Panc1 (cell line): ENCODE measurements around the gene ASB16. TPM values are rescaled to one million over a fixed set of nuclear protein-coding genes. Genes with fewer than 3 reads are reported as not detected.

Experiments used
- ATAC-seq: fragments of 200-7000 bp; cut with Tn5 transposase; 2 replicates; pipeline ENCODE4 v1.9.1; 2020; ENCODE audit warnings: mild to moderate bottlenecking, moderate library complexity
- BruUV-seq: library from RNA; stranded (reverse); fragments of 400-500 nt; replicated peaks from 2 replicates; lab custom pipeline; 2021; lab: Mats Ljungman, UMichigan
- CTCF ChIA-PET: fragments of 300-600 bp; sonication (Branson Sonifier 250); formaldehyde crosslinking; loops from one replicate; lab custom pipeline; 2022; ENCODE audit warnings: antibody characterized with exemption; lab: Charles Lee
- POLR2A ChIA-PET: fragments of 300-600 bp; sonication (Branson Sonifier 250); formaldehyde crosslinking; loops from one replicate; lab custom pipeline; 2022; ENCODE audit warnings: antibody characterized with exemption; lab: Charles Lee
- DNase-seq: peaks from one replicate; pipeline ENCODE4 v3.0.0-alpha.2; 2010; ENCODE audit warnings: low read depth, low spot score
- H3K27ac ChIP-seq: 2 replicates; pipeline ENCODE4 v1.5.1; 2011; ENCODE audit warnings: mild to moderate bottlenecking, low read length, inconsistent platforms
- H3K27me3 ChIP-seq: fragments of 200-500 bp; sonication (Bioruptor generic); 2 replicates; pipeline ENCODE4 v1.6.0; 2014; ENCODE audit warnings: low read length, inconsistent platforms; ENCODE audit not compliant: control insufficient read depth, insufficient read depth
- H3K36me3 ChIP-seq: fragments of 200-500 bp; sonication (Bioruptor generic); 2 replicates; pipeline ENCODE4 v1.5.1; 2014; ENCODE audit warnings: inconsistent platforms, mild to moderate bottlenecking, low read length, moderate library complexity; ENCODE audit not compliant: control insufficient read depth, insufficient read depth
- H3K4me1 ChIP-seq: 2 replicates; pipeline ENCODE4 v1.5.1; 2011; ENCODE audit warnings: inconsistent platforms, mild to moderate bottlenecking, low read length, moderate library complexity; ENCODE audit not compliant: control insufficient read depth, insufficient read depth
- H3K4me3 ChIP-seq, 2 experiments: 2 replicates each; pipeline ENCODE4 v1.5.1; 2011 to 2012; ENCODE audit warnings: low read depth in 2 of 2, low read length in 2 of 2, mild to moderate bottlenecking in 2 of 2, inconsistent platforms in 1 of 2, moderate library complexity in 1 of 2
- H3K9me3 ChIP-seq: fragments of 200-500 bp; sonication (Bioruptor generic); 2 replicates; pipeline ENCODE4 v1.5.1; 2014; ENCODE audit warnings: low read depth, mild to moderate bottlenecking, inconsistent platforms, low read length, moderate library complexity; ENCODE audit not compliant: control insufficient read depth, insufficient read depth
- POLR2AphosphoS5 ChIP-seq: IDR thresholded peaks from 2 replicates; pipeline ENCODE4 v1.6.1; 2012; ENCODE audit warnings: mild to moderate bottlenecking, low read depth, low read length, moderate library complexity
- SIN3A ChIP-seq: IDR thresholded peaks from 2 replicates; pipeline ENCODE4 v1.6.1; 2012; ENCODE audit warnings: low read depth, mild to moderate bottlenecking, low read length, moderate library complexity, borderline replicate concordance; ENCODE audit not compliant: insufficient read depth
- TCF7L2 ChIP-seq: IDR thresholded peaks from 2 replicates; pipeline ENCODE4 v1.6.1; 2011; ENCODE audit warnings: mild to moderate bottlenecking, low read depth, low read length, inconsistent platforms
- in situ Hi-C: cut with HindIII; loops from 2 replicates; pipeline ENCODE4 v1.10.0; 2016; ENCODE audit warnings: low sequenced_read_pairs, low pct_unique_long_range_greater_than_20kb
- intact Hi-C: fragments of 100-400 bp; cut with micrococcal nuclease; formaldehyde crosslinking; loops from one replicate; pipeline ENCODE4 v1.10.0; 2022; ENCODE audit not compliant: unreplicated experiment
- total RNA-seq: library from RNA; stranded (reverse); gene quantifications from one replicate; pipeline ENCODE4 v1.2.1, GENCODE V29; 2021; ENCODE audit not compliant: unreplicated experiment
- TF ChIP-seq, protein P1 (sequence below), 2 experiments: IDR thresholded peaks; 2 replicates each; pipeline ENCODE4 v1.6.1; 2011 to 2012; ENCODE audit warnings: low read depth in 2 of 2, control low read depth in 1 of 2, low read length in 1 of 2, mild to moderate bottlenecking in 1 of 2, moderate library complexity in 1 of 2; ENCODE audit not compliant: insufficient read depth in 1 of 2
- TF ChIP-seq, protein P2 (sequence below): fragments of 450-650 bp; IDR thresholded peaks from 2 replicates; pipeline ENCODE4 v1.5.1; 2017; ENCODE audit warnings: mild to moderate bottlenecking

Gene ASB16
- total RNA-seq, 1 experiment from 2014 or later, result not detected

DNA sequence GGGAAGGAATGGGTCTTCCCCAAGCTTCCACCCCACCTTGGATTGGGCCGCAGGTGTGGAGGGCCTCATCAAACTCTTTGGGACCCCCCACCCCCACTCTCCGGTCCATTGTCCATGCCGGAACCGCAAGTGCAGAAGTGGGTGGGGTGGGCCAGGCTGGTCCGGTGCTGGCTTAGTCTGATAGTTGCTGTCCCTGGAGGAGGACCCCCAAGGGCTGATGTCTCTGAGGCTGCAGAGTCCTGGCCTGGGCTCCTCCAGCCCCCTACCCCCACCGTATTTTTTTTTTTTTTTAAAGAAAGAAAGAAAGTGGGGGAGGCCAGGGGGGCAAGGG is 36.3 kb downstream of the ASB16 start:
- POLR2A ChIA-PET, result interaction anchor here (0.5 kb wide), 1 partner anchor 141 kb away, joined by 3 read pairs; no protein-coding TSS in a partner anchor
- intact Hi-C loops, result no loop called here
- in situ Hi-C loops, result no loop called here
- BruUV-seq, result no TSS peak
- Histone ChIP-seq H3K4me3 (no peak overlapping the region), H3K9me3 (no peaks in the 10 kb centered on the region), H3K27me3 (no peaks in the 10 kb centered on the region), H3K4me1 (peaks cover 17% of the 10 kb centered on the region), H3K36me3 (0 out of 2 replicates have a peak, but pooled peaks cover 2% of the 10 kb centered on the region), H3K27ac (no peak overlapping the region)
- CTCF ChIA-PET, result no interaction called here
- ATAC-seq, result no peak
- DNase-seq, result no peak
- TF ChIP-seq SIN3A (no peak), POLR2AphosphoS5 (no peak), TCF7L2 (no peak)
- TF ChIP-seq, protein P1, sequence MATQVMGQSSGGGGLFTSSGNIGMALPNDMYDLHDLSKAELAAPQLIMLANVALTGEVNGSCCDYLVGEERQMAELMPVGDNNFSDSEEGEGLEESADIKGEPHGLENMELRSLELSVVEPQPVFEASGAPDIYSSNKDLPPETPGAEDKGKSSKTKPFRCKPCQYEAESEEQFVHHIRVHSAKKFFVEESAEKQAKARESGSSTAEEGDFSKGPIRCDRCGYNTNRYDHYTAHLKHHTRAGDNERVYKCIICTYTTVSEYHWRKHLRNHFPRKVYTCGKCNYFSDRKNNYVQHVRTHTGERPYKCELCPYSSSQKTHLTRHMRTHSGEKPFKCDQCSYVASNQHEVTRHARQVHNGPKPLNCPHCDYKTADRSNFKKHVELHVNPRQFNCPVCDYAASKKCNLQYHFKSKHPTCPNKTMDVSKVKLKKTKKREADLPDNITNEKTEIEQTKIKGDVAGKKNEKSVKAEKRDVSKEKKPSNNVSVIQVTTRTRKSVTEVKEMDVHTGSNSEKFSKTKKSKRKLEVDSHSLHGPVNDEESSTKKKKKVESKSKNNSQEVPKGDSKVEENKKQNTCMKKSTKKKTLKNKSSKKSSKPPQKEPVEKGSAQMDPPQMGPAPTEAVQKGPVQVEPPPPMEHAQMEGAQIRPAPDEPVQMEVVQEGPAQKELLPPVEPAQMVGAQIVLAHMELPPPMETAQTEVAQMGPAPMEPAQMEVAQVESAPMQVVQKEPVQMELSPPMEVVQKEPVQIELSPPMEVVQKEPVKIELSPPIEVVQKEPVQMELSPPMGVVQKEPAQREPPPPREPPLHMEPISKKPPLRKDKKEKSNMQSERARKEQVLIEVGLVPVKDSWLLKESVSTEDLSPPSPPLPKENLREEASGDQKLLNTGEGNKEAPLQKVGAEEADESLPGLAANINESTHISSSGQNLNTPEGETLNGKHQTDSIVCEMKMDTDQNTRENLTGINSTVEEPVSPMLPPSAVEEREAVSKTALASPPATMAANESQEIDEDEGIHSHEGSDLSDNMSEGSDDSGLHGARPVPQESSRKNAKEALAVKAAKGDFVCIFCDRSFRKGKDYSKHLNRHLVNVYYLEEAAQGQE (IDR thresholded peaks at IDR 0.05; ENCODE audit: insufficient read depth in 1 of 2, low read depth in 2 of 2, low read length in 1 of 2), result no peak
- TF ChIP-seq, protein P2, sequence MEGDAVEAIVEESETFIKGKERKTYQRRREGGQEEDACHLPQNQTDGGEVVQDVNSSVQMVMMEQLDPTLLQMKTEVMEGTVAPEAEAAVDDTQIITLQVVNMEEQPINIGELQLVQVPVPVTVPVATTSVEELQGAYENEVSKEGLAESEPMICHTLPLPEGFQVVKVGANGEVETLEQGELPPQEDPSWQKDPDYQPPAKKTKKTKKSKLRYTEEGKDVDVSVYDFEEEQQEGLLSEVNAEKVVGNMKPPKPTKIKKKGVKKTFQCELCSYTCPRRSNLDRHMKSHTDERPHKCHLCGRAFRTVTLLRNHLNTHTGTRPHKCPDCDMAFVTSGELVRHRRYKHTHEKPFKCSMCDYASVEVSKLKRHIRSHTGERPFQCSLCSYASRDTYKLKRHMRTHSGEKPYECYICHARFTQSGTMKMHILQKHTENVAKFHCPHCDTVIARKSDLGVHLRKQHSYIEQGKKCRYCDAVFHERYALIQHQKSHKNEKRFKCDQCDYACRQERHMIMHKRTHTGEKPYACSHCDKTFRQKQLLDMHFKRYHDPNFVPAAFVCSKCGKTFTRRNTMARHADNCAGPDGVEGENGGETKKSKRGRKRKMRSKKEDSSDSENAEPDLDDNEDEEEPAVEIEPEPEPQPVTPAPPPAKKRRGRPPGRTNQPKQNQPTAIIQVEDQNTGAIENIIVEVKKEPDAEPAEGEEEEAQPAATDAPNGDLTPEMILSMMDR, result no peak

DNA sequence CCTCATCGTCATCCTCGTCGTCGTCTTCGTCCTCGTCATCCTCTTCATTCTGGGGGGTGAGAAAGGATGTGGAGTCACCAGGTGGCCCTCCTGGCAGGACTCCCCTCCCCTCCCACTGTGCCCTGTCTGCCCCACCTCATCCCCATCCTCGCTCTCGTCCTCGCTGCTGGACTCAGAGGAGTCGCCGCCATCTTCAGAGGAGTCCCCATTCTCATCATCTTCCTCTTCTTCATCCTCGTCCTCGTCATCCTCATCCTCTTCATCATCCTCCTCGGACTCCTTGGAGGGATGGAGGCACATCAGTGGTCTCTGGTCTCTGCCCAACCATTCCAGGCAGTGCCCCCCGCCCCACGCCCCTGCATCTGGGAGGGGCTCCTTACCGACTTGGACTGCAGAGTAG is 36.8 kb downstream of the ASB16 start:
- no TSS peak for BruUV-seq
- no peak overlapping the region for H3K4me3 ChIP-seq
- ChIA-PET CTCF (no interaction called here), POLR2A (no interaction called here)
- ATAC-seq (no peak), DNase-seq (no peak)
- peaks cover 17% of the 10 kb centered on the region for H3K4me1 ChIP-seq
- no peak for TF ChIP-seq POLR2AphosphoS5
- no peak overlapping the region for H3K27ac ChIP-seq
- H3K36me3 ChIP-seq, result 0 out of 2 replicates have a peak, but pooled peaks cover 2% of the 10 kb centered on the region
- in situ Hi-C loops (no loop called here), intact Hi-C loops (no loop called here)
- H3K27me3 ChIP-seq, result no peaks in the 10 kb centered on the region
- H3K9me3 ChIP-seq, result no peaks in the 10 kb centered on the region

DNA sequence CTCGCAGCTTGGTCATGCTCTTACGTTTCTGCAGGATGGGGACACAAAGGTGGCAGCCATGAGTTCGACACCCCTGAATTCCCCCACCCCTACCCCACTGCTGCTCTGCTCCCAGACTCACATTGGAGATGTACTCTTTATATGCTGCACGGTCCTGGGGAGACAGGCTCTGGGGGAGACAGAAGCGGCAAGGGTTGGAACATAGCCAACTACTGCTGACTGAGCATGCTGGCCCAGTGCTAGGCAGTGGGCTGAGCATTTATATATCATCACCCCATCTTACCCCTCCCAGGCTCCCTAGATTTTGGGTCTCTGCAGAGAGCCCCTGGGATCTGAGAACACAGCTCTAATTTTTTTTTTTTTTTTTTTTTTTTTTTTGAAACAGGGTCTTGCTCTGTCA is 37.2 kb downstream of the ASB16 start:
- H3K36me3 ChIP-seq, result 0 out of 2 replicates have a peak, but pooled peaks cover 2% of the 10 kb centered on the region
- no peak overlapping the region for H3K4me3 ChIP-seq
- no peaks in the 10 kb centered on the region for H3K9me3 ChIP-seq
- ChIA-PET CTCF (no interaction called here), POLR2A (no interaction called here)
- H3K27me3 ChIP-seq, result no peaks in the 10 kb centered on the region
- no peak for DNase-seq
- in situ Hi-C loops (no loop called here), intact Hi-C loops (no loop called here)
- ATAC-seq, result no peak
- H3K4me1 ChIP-seq, result peaks cover 14% of the 10 kb centered on the region
- H3K27ac ChIP-seq, result no peak overlapping the region
- TF ChIP-seq, protein P1 (IDR thresholded peaks at IDR 0.05; ENCODE audit: insufficient read depth in 1 of 2, low read depth in 2 of 2, low read length in 1 of 2), result no peak
- TF ChIP-seq TCF7L2, result no peak
- TF ChIP-seq, protein P2, result no peak
- no peak for TF ChIP-seq SIN3A
- no TSS peak for BruUV-seq
